H1 (cell line): ENCODE measurements around the gene TSHR. TPM values are rescaled to one million over a fixed set of nuclear protein-coding genes. Genes with fewer than 3 reads are reported as not detected.

ENCODE experiments used
- BCL11A ChIP-seq, 2 experiments: IDR thresholded peaks; one replicate each; pipeline ENCODE4 v1.6.1; 2011; ENCODE audit warnings: low read depth in 2 of 2, low read length in 2 of 2, mild to moderate bottlenecking in 2 of 2
- CBX5 ChIP-seq: fragments of 300-800, 300-1000 bp; sonication (generic); IDR thresholded peaks from 2 replicates; pipeline ENCODE4 v1.7.1; 2016; ENCODE audit warnings: antibody characterized with exemption, low read length, low read depth
- KDM4A ChIP-seq: IDR thresholded peaks from one replicate; pipeline ENCODE4 v1.7.1; 2012; ENCODE audit warnings: low read depth, mild to moderate bottlenecking, moderate library complexity, low read length, inconsistent platforms; ENCODE audit not compliant: severe bottlenecking
- SIX5 ChIP-seq: IDR thresholded peaks from 2 replicates; pipeline ENCODE4 v1.6.1; 2011; ENCODE audit warnings: mild to moderate bottlenecking, low read depth, low read length
- SUZ12 ChIP-seq: fragments of 200-600 bp; sonication (generic); IDR thresholded peaks from 2 replicates; pipeline ENCODE4 v1.6.1; 2012; ENCODE audit warnings: mild to moderate bottlenecking, inconsistent platforms, low read length, moderate library complexity, mixed read lengths
- TCF12 ChIP-seq: IDR thresholded peaks from 2 replicates; pipeline ENCODE4 v1.6.1; 2011; ENCODE audit warnings: low read depth, mild to moderate bottlenecking, low read length
- polyA plus RNA-seq, 7 experiments: library from polyadenylated mRNA; depleted of rRNA in 3 of 7; stranded (reverse) in 5 of 7; unstranded in 2 of 7; fragments of >200 nt in 5 of 7; fragments of 200-250 nt in 2 of 7; gene quantifications; 1 replicate in 5 of 7; 2 replicates in 1 of 7; 4 replicates in 1 of 7; pipeline versions ENCODE4 v1.2.1 to v1.2.3, GENCODE V29; 2011 to 2013; ENCODE audit warnings: missing spikeins in 2 of 7, mixed read lengths in 2 of 7
- total RNA-seq: library from RNA; stranded (reverse); fragmentation: NEBNext Ultra II Directional; extraction: Animal tissue kit (Norgen Biotek cat#: 25700); gene quantifications from 2 replicates; pipeline ENCODE4 v1.2.1, GENCODE V29; 2021
- TF ChIP-seq, protein P1 (sequence below), 3 experiments: IDR thresholded peaks; 1 replicate in 2 of 3; 2 replicates in 1 of 3; pipeline versions ENCODE4 v1.5.1 to v1.6.1; 2011; ENCODE audit warnings: low read length in 3 of 3, mild to moderate bottlenecking in 3 of 3, inconsistent platforms in 2 of 3, low read depth in 1 of 3, moderate library complexity in 1 of 3; ENCODE audit not compliant: insufficient read depth in 1 of 3; ENCODE audit errors: control extremely low read depth in 1 of 3

The TSHR gene
- total and polyA plus RNA-seq, 2 of the 8 experiments (the other 6 are each of a cell fraction or from before 2014, with no cell fraction given): 0.27 TPM; not detected in 1

DNA sequence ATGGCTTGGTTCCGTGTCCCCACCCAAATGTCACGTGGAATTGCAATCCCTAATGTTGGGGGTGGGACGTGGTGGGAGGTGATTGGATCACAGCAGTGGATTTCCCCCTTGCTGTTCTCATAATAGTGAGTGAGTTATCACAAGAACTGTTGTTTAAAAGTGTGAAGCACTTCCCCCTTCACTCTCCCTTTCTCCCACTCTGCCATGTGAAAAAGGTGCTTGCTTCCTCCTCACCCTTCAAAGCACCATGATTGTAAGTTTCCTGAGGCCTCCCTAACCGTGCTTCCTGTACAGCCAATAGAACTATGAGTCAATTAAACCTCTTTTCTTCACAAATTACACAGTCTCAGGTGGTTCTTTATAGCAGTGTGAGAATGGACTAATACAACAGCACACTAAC is 8.6 kb upstream of the TSHR start (continued):
- TF ChIP-seq, protein P1, sequence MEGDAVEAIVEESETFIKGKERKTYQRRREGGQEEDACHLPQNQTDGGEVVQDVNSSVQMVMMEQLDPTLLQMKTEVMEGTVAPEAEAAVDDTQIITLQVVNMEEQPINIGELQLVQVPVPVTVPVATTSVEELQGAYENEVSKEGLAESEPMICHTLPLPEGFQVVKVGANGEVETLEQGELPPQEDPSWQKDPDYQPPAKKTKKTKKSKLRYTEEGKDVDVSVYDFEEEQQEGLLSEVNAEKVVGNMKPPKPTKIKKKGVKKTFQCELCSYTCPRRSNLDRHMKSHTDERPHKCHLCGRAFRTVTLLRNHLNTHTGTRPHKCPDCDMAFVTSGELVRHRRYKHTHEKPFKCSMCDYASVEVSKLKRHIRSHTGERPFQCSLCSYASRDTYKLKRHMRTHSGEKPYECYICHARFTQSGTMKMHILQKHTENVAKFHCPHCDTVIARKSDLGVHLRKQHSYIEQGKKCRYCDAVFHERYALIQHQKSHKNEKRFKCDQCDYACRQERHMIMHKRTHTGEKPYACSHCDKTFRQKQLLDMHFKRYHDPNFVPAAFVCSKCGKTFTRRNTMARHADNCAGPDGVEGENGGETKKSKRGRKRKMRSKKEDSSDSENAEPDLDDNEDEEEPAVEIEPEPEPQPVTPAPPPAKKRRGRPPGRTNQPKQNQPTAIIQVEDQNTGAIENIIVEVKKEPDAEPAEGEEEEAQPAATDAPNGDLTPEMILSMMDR (IDR thresholded peaks at IDR 0.05; ENCODE audit: control extremely low read depth in 1 of 3, insufficient read depth in 1 of 3, low read depth in 1 of 3, low read length in 3 of 3): no peak
- TF ChIP-seq SIX5 (no peak), CBX5 (no peak), KDM4A (no peak), BCL11A (IDR thresholded peaks at IDR 0.05; ENCODE audit: low read depth in 2 of 2, low read length in 2 of 2) (no peak), TCF12 (no peak), SUZ12 (no peak)
- TF ChIP-seq, all 59 proteins: peak for 0
